Measurements from ENCODE around the gene TMTC2. TPM values are rescaled to one million over a fixed set of nuclear protein-coding genes. Genes with fewer than 3 reads are reported as not detected.

Gene TMTC2
- total and polyA plus RNA-seq, 10 of the 15 experiments (the other 5 are each of a cell fraction or from before 2014, with no cell fraction given): 0.14 to 9.7 (median 1.2) TPM

DNA sequence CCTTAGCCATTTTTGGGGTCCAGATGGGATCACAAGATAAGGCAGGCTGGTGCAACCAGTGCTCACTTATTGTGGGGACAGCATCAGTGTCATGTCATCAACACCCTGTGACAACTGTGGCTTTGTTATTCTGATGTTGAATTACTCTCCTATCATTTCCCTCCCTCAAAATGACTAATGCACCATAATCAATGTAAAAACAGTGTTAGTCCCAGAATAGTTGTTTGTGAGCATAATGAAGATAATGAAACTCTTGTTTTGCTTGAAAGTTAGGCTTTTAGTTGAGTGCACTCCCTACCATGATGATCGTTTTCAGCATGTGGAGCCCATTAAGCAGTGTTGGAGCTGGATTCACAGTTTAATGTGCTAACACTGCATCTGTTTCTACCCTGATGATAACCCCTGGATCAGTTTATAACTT is 151.4 kb downstream of the TMTC2 start:
- intact Hi-C loops (cut with micrococcal nuclease; ENCODE audit: unreplicated experiment): no loop called here
- H3K9me3 ChIP-seq (replicated peaks; ENCODE audit: control insufficient read depth, insufficient read depth, low read length): no peaks in the 10 kb centered on the region
- no peak overlapping the region for H3K4me3 ChIP-seq
- no peak overlapping the region for H2AFZ ChIP-seq (ENCODE audit: control insufficient read depth, low read depth, low read length)
- no peak for FAIRE-seq
- no peak overlapping the region for H3K9ac ChIP-seq (ENCODE audit: control insufficient read depth, insufficient read depth, low read length)
- POLR2A ChIA-PET: no interaction called here
- WGBS (ENCODE audit: insufficient coverage, insufficient replicate concordance, low lambda C conversion rate, missing lambda C conversion rate): 40% methylated on average over 1 of the region's 1 CpG
- no peaks in the 10 kb centered on the region for H4K20me1 ChIP-seq (ENCODE audit: control insufficient read depth, insufficient read depth)
- H3K27me3 ChIP-seq (replicated peaks in 1 of 2; ENCODE audit: control insufficient read depth in 2 of 2, insufficient read depth in 2 of 2, low read length in 1 of 2): no peaks in the 10 kb centered on the region
- H3K36me3 ChIP-seq (ENCODE audit: control insufficient read depth in 2 of 2, insufficient read depth in 2 of 2, low read length in 1 of 2): no peaks in the 10 kb centered on the region
- in situ Hi-C loops (cut with MboI): no loop called here
- no peak for ATAC-seq
- CTCF ChIA-PET: no interaction called here
- RAD21 ChIA-PET (ENCODE audit: unreplicated experiment): interaction anchor here (0.7 kb wide), 1 partner anchor 153 kb away, joined by 3 read pairs; no protein-coding TSS in a partner anchor
- TF ChIP-seq STAT1 (conservative IDR thresholded peaks at IDR 0.05): no peak
- no peak overlapping the region for H3K4me2 ChIP-seq (ENCODE audit: control insufficient read depth, insufficient read depth)
- no peak overlapping the region for H3K27ac ChIP-seq (ENCODE audit: control insufficient read depth, insufficient read depth)
- no TSS peak for BruUV-seq (replicated peaks)
- no peak for DNase-seq (ENCODE audit: low read depth, low spot score)
- no peaks in the 10 kb centered on the region for H3K4me1 ChIP-seq (ENCODE audit: control insufficient read depth, insufficient read depth, low read length)
- SMC1A ChIA-PET (ENCODE audit: uncharacterized antibody, unreplicated experiment): no interaction called here
- H3K79me2 ChIP-seq (ENCODE audit: control insufficient read depth, insufficient read depth, low read length): no peaks in the 10 kb centered on the region

DNA sequence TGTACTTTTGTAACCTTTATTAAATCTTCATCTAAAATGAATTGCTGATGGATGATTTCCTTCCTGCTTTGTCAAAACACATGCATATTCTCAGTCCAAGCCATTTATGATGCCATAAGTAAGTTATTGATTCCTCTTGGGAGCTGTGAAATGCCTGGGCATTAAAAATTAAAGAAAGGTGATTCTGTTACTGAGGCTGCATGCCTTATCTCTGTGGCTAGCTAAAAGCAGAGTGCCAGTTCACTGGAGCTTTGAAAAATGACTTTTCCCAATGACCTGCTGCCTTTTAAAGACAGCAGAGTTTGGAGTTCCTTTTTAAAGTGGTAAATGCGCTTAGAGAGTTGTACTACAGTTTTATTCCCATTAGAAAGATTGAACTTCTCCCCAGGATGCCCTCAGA is 152.1 kb downstream of the TMTC2 start:
- H3K79me2 ChIP-seq (ENCODE audit: control insufficient read depth, insufficient read depth, low read length): no peaks in the 10 kb centered on the region
- H2AFZ ChIP-seq (ENCODE audit: control insufficient read depth, low read depth, low read length): no peak overlapping the region
- H4K20me1 ChIP-seq (ENCODE audit: control insufficient read depth, insufficient read depth): no peaks in the 10 kb centered on the region
- ChIA-PET POLR2A (no interaction called here), SMC1A (ENCODE audit: uncharacterized antibody, unreplicated experiment) (interaction anchor here (1.2 kb wide), 1 partner anchor 13 kb away, joined by 4 read pairs; no protein-coding TSS in a partner anchor), CTCF (interaction anchor here (1.0 kb wide), 1 partner anchor 81 kb away, joined by 3 read pairs; no protein-coding TSS in a partner anchor), RAD21 (ENCODE audit: unreplicated experiment) (interaction anchor here (0.7 kb wide), 1 partner anchor 153 kb away, joined by 3 read pairs; no protein-coding TSS in a partner anchor)
- in situ Hi-C loops (cut with MboI): no loop called here
- TF ChIP-seq ESRRA (IDR thresholded peaks at IDR 0.05; ENCODE audit: low read length) (no peak), CREM (IDR thresholded peaks at IDR 0.05; ENCODE audit: low read depth) (no peak)
- FAIRE-seq (no peak), ATAC-seq (no peak), DNase-seq (ENCODE audit: low read depth, low spot score) (no peak)
- H3K4me1 ChIP-seq (ENCODE audit: control insufficient read depth, insufficient read depth, low read length): no peaks in the 10 kb centered on the region
- no peak overlapping the region for H3K4me2 ChIP-seq (ENCODE audit: control insufficient read depth, insufficient read depth)
- intact Hi-C loops (cut with micrococcal nuclease; ENCODE audit: unreplicated experiment): no loop called here
- no peak overlapping the region for H3K9ac ChIP-seq (ENCODE audit: control insufficient read depth, insufficient read depth, low read length)
- BruUV-seq (replicated peaks): no TSS peak
- no peak overlapping the region for H3K4me3 ChIP-seq
- no peaks in the 10 kb centered on the region for H3K36me3 ChIP-seq (ENCODE audit: control insufficient read depth in 2 of 2, insufficient read depth in 2 of 2, low read length in 1 of 2)
- H3K9me3 ChIP-seq (replicated peaks; ENCODE audit: control insufficient read depth, insufficient read depth, low read length): no peaks in the 10 kb centered on the region
- no peaks in the 10 kb centered on the region for H3K27me3 ChIP-seq (replicated peaks in 1 of 2; ENCODE audit: control insufficient read depth in 2 of 2, insufficient read depth in 2 of 2, low read length in 1 of 2)
- H3K27ac ChIP-seq (ENCODE audit: control insufficient read depth, insufficient read depth): no peak overlapping the region
- 100% methylated on average over 1 of the region's 1 CpG for WGBS (ENCODE audit: insufficient coverage, insufficient replicate concordance, low lambda C conversion rate, missing lambda C conversion rate)

All from GM12878 (cell line).